HG02852 (cell line): ENCODE results near the gene EWSR1.
"Not testable (repeated sequence)": the region's sequence is repeated elsewhere in the genome, so short reads cannot be mapped to it uniquely, and the experiment has no call there.

Experiments
- ATAC-seq: cut with Tn5 transposase; IDR thresholded peaks from one replicate; pipeline ENCODE4 v1.9.1; 2021; ENCODE audit warnings: mild to moderate bottlenecking, moderate library complexity; ENCODE audit not compliant: unreplicated experiment

EWSR1 gene

GRCh38 chr22:29245626-29246385, 22.3 kb upstream of the EWSR1 start:
- no peak for ATAC-seq

DNA sequence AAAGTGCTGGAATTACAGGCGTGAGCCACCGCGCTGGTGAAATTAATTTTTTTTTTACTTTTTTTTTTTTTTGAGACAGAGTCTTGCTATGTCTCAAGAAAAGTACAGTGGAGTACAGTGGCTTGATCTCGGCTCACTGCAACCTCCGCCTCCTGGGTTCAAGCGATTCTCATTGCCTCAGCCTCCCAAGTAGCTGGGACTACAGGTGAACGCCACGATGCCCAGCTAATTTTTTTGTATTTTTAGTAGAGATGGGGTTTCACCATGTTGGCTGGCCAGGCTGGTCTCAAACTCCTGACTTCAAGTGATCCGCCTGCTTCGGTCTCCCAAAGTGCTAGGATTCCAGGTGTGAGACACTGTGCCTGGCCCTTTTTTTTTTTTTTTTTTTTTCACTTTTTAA, 20.2 kb upstream of the EWSR1 start:
- not testable (repeated sequence) for ATAC-seq

GRCh38 chr22:29251265-29251664, 16.8 kb upstream of the EWSR1 start:
- ATAC-seq: no peak

DNA sequence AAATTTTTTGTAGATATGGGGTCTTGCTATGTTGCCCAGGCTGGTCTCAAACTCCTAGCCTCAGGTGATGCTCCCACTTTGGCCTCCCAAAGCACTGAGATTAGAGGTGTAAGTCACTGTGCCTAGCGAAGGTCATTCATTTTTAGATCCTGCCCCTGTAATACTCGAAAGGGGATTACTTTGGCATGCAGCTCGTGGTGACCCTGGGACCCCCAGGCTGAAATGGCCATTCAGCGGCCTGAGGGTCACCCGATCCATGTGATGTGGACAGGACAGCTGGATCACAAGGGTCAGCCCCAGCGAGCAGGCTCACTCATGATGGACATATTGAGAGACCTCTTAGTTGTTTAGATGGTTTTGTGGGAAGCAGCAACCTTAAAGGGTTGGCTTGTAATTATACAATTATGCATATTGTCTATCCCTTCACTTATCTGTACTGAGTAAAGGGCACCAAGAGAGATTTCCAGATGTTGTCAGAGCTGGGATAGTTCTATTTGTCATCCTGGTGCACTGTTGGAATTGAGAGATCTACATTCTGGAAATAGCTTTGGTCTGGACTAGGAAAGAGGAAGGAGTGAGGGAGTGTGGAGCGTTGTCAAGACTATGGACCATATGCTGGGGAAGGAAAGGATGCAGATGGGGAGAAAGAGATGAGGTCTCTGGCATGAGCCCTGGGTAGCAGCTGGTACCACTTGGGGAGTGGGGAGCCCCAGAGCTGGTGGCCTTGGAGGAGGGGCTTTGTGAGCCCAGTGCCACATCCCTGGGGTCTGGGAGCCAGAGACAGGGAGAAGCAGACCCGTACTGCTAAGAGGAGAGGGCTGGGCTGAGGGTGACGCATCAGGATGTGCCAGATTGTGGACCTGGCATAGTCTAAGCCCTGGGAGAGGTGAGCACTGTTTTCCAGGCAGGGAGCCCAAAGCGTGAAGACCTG, 15.8 kb upstream of the EWSR1 start:
- no peak for ATAC-seq

GRCh38 chr22:29253561-29254285, 14.3 kb upstream of the EWSR1 start:
- no peak for ATAC-seq

GRCh38 chr22:29254286-29254660, 13.8 kb upstream of the EWSR1 start:
- ATAC-seq: no peak

GRCh38 chr22:29255064-29255621, 12.9 kb upstream of the EWSR1 start:
- no peak for ATAC-seq

GRCh38 chr22:29256606-29257325, 11.3 kb upstream of the EWSR1 start:
- ATAC-seq: no peak

DNA sequence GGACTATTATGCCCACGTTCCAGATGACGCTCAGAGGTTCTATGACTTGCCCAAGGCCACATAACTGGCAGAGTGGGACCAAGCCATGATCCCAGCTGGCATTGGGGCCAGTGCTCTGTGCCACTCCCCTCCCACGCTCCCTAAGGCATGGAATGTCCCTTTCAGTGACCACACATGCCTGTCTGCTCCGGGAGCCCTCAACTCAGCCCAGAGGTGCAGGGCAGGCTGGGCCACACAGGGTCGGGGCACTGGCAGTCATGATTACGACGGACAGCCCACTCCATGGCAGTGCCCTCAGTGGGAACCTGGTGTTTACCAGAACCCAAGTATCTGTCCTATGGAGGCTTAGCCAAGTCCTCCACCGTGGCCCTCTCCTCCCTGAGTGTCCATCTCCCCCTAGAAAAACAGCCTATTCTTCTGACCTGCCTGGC, 10.3 kb upstream of the EWSR1 start:
- no peak for ATAC-seq

- ATAC-seq: no peak
Observed at GRCh38 chr22:29258407-29259252, 9.4 kb upstream of the EWSR1 start.

DNA sequence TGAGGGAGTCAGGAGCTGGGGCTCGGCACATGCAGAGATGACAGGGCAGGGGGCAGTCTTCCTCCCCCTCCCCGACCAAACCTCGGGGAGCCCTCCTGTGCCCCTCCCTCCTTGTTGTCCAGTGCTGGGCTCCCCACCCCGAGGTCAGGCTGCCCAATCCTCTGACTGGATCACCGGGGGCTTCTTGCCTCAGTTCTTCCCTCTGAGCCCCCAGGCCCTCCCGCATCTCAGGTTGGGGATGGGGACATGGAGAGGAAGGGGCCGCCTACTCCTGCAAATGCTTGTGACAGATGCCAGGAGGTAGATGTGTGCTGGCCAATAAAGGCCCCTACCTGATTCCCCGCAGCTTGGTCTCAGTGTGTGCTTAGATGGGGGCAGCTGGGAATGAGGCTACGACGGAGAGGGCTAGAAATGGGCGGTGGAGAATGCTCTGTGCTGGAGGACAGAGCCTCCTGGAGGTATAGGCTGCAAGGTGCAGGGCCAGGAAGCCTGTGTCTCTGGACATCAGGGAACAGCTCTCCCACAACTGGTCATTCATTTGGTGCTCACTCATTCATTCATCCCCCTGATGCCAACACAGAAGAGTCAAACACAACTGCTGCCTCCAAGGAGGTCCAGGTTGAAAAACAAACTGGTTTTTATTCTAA, 8.7 kb upstream of the EWSR1 start:
- ATAC-seq: no peak

GRCh38 chr22:29260031-29260560, 8.0 kb upstream of the EWSR1 start:
- ATAC-seq: no peak

DNA sequence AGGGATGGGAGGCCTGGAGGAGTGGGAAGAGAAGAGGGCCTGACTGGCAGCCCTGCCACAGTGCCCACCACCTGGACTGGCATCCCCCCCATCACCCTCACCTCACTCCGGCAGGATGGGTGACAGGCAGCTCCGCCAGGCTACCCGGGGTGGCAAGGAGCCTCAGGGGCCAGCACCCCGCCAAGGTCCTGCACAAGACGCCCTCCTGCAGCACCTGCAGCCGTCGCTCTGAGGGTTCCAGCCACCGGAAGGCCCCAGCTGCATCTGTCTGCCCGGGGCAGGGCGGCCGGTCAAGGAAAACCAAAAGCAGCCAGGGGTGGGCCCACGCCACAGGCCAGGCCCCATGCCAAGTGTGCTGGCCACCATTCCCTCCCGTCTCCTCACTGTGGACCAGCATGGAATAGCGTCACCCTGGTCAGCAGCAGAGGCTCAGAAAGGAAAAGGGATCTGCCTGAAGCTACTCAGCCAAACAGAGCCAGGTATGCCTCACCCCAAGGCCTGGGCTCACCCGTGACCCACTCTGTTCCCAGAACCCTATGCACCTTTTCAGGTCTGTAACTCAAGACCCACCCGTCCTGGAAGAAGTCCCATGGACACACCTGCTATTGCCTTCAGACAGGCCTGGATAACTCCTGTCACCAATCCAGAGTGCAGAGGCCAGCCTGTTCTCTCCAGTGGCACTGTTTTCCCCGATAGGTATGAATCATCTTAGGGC, 7.3 kb upstream of the EWSR1 start:
- no peak for ATAC-seq

DNA sequence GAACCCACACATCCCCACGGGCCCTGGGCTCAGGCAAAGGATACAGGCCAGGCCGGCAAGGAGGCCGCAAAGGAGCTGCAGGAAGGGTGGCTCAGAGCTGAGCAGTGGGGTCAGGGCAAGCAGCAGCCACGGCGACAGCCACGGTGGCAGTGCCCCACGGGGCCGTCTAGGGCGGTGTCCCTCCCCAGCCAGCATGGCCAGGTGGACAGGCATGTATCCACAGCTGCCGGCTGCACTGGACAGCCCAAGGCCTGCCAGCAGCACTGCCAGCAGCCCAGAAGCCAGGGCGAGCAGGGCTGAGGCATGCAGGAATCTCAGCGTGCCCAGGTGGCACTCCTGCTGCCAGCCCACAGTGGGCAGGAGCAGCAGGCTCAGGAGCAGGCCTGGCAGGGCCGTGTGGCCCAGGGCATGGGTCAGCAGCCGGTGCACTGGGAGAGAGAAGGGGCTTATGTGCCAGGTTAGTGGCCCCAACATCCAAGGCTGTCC, 4.2 kb upstream of the EWSR1 start:
- no peak for ATAC-seq

GRCh38 chr22:29265305-29265704, 2.8 kb upstream of the EWSR1 start:
- ATAC-seq: no peak

DNA sequence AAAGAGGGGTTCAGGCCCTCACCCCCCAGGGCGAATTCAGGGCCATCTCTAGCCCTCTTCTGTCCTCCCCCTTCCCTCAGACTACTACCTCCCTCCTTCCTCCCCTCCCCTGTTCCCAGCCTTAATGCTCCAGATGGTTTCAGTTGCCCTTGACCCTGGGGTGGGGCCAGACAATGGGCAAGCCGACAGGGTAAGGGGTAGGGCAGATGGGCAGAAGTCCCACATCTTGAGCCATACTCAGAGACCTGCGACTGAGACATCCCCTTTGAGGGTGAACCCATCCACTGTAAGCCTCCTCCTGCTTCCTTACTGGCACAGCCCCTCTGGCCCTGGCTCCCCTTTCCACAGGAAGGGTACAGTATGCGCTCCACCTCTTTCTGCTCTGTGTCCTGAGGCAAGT, 2.1 kb upstream of the EWSR1 start:
- no peak for ATAC-seq

- no peak for ATAC-seq
Observed at GRCh38 chr22:29266564-29267461, 1.3 kb upstream of the EWSR1 start.
